ENCODE results near the gene TGFA.

The TGFA gene

DNA sequence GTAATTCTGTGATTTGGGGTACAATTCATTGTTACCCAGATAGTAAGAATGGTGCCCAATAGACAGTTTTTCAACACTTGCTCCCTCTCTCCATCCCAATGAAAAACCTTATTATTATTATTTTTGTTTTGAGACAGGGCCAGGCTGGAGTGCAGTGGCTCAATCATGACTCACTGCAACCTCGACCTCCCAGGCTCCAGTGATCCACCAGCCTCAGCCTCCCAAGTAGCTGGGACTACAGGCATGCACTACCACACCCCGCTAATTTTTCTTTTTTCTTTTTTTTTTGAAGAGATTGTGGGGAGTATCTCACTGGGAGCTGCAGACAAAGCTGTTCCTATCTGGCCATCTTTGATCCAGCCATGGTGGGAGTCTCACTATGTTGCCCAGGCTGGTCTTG, 7.2 kb downstream of the TGFA start:
- no peak for DNase-seq (ENCODE audit: low spot score)
- TF ChIP-seq, protein P1, sequence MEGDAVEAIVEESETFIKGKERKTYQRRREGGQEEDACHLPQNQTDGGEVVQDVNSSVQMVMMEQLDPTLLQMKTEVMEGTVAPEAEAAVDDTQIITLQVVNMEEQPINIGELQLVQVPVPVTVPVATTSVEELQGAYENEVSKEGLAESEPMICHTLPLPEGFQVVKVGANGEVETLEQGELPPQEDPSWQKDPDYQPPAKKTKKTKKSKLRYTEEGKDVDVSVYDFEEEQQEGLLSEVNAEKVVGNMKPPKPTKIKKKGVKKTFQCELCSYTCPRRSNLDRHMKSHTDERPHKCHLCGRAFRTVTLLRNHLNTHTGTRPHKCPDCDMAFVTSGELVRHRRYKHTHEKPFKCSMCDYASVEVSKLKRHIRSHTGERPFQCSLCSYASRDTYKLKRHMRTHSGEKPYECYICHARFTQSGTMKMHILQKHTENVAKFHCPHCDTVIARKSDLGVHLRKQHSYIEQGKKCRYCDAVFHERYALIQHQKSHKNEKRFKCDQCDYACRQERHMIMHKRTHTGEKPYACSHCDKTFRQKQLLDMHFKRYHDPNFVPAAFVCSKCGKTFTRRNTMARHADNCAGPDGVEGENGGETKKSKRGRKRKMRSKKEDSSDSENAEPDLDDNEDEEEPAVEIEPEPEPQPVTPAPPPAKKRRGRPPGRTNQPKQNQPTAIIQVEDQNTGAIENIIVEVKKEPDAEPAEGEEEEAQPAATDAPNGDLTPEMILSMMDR (IDR thresholded peaks at IDR 0.05; ENCODE audit: extremely low read depth, missing control alignments) = no peak

DNA sequence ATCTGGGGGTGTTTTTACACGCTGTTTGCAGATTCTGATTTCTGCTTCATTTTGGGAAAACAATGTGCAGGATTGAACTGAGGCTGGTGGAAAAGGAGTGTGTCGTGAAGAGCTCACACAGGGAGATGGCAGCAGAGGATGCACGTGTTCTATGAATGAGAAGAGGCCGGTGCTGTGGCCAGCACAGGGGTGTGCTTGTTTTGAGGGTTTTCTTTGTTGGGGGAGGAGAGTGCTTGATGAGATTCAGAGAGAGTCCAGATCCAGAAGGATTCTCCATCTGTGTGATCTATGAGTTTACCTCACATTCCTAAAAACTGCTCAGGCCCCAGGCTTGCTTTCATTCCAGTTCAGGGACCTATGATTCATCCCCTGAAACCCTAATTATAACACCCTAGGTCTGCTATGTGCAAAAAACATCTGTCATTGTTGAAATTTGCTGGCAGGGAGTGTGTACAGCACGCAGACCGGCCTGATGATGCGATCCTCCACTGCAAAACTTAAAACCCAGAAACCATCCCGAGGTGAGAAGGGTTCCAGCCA, 12.1 kb downstream of the TGFA start:
- TF ChIP-seq, protein P1 (IDR thresholded peaks at IDR 0.05; ENCODE audit: extremely low read depth, missing control alignments) = no peak
- DNase-seq (ENCODE audit: low spot score) = no peak

DNA sequence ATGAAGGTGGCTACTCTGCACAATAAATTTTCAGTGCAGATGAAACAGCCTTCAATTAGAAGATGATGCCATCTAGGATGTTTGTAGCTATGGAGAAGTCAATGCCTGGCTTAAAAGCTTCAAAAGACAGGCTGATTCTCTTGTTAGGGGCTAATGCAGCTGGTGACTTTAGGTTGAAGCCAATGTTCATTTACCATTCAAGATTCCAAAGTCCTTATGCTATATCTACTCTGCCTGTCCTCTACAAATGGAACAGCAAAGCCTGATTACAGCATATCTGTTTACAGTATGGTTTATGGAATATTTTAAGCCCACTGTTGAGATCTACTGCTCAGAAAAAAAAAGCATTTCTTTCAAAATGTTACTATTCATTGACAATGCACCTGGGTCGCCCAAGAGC, 15.8 kb downstream of the TGFA start:
- TF ChIP-seq, protein P1 (IDR thresholded peaks at IDR 0.05; ENCODE audit: extremely low read depth, missing control alignments) = no peak
- DNase-seq (ENCODE audit: low spot score) = no peak

DNA sequence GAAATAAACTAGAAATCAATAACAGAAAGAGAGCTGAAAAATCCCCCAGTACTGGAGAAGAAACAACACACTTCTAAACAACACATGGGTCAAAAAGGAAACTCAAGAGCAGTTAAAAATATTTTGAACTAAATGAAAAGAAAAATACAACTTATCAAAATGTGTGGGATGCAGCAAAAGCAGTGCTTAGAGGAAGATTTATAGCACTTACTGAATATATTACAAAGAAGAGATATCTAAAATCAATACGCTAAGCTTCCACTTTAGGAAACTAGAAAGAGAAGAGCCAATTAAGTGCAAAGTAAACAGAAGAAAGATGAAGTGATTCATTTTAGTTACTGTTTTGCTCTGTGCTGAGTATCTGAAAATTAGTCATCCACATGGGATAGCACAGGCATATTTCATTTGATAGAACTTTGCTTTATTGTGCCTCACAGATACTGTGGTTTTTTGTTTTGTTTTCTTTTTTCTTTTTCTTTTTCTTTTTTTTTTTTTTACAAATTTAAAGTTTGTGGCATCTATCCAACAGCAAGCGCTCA, 17.0 kb downstream of the TGFA start:
- no peak for DNase-seq (ENCODE audit: low spot score)
- TF ChIP-seq, protein P1 (IDR thresholded peaks at IDR 0.05; ENCODE audit: extremely low read depth, missing control alignments) = no peak

DNA sequence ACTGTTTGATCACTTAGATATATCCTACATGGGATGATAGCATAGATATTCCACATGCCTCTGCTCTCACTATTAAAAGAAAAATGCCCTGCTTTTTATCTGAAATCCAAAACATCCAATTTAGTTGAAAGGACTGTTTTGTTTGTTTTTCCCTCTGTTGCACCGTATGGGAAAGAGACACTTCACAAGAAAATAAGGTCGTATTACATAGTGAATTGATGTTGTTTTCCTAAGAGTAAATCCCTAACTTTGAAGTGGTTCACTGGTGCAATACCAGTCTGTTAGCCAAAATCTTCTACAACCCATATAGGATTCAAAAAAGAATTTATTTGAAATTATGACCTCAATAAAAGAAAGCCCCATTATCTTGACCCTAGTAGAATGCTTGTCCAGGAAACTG, 18.1 kb downstream of the TGFA start:
- TF ChIP-seq, protein P1 (IDR thresholded peaks at IDR 0.05; ENCODE audit: extremely low read depth, missing control alignments) = no peak

DNA sequence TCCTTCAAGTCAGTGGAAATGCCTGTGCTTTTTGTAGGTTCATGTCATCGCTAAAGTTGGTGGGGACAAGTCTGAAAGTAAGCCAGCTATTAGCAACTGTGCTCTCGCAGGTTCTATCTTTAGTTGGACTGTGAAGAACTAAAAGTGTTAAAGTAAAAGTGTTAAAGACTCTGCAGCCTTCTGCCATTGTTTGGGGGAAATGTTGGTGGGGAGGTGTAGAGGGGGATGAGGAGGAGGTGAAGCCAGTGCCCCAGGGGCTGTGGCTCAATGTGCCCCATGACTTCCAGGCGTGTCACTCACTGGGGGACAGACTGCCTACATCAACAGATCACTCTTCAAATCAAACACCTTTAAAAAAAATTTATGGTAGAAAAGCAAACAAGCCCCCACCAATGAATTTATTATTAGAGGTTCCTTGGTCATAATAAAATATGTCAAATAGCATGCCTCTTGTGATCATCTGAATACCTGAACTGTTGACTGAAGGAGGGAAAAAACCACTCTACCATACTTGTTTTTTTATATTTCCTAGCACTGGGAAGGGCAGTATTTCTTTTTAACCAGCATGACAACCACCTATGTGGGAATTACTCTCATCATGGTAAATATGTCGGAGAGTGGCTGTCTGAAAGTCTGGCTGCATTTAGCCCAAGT, 19.3 kb downstream of the TGFA start:
- TF ChIP-seq, protein P1 (IDR thresholded peaks at IDR 0.05; ENCODE audit: extremely low read depth, missing control alignments) = no peak
- DNase-seq (ENCODE audit: low spot score) = no peak

More for the DNA sequence above, 18.1 kb downstream of the TGFA start:
- DNase-seq (ENCODE audit: low spot score) = no peak

DNA sequence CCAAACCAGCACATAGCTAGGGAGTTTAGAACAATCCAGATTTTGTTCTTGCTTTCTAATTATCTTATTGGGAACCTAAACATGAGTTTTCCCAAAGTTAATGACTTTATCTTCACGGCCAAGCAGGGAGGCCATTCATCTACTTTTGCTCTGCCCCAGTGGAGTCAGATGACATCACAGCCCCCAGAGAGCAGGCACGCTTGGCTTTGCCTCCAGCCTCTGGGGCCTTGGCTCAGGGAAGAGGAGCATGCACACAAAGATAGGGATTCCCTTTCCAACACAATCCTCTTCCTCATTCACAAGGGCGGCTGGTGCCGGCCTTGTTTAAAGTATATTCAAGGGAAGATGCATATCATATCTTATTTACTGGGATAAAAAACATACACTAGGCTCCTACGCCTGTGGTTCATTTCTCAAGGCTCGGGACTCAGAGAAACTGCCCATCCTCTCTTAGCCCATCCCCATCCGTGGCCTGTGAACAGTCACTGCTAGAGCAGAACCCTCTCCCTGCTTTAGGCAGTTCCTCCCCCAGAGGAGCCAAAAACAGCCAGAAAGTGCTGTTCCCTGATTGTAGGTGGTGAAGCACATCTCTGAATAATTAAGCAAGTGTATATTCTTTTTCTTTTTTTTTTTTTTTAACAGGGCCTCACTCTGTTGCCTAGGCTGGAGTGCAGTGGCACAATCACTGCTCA, 21.2 kb downstream of the TGFA start:
- TF ChIP-seq, protein P1 (IDR thresholded peaks at IDR 0.05; ENCODE audit: extremely low read depth, missing control alignments) = no peak

More for the DNA sequence above, 21.2 kb downstream of the TGFA start:
- DNase-seq (ENCODE audit: low spot score) = no peak
